Epithelial cell of esophagus (primary cell): Measurements from ENCODE around the gene ATG7.

Source experiments
- DNase-seq: peaks from one replicate; pipeline ENCODE4 v3.0.0; 2010; ENCODE audit warnings: low read depth
- H3K4me3 ChIP-seq: 2 replicates; pipeline ENCODE4 v1.5.1; 2011; ENCODE audit warnings: mild to moderate bottlenecking, low read length, control low read depth
- TF ChIP-seq, protein P1 (sequence below): IDR thresholded peaks from 2 replicates; pipeline ENCODE4 v1.5.1; 2011; ENCODE audit warnings: low read depth, mild to moderate bottlenecking, low read length, control low read depth, inconsistent platforms; ENCODE audit not compliant: insufficient read depth; ENCODE audit errors: missing control alignments

ATG7 gene

DNA sequence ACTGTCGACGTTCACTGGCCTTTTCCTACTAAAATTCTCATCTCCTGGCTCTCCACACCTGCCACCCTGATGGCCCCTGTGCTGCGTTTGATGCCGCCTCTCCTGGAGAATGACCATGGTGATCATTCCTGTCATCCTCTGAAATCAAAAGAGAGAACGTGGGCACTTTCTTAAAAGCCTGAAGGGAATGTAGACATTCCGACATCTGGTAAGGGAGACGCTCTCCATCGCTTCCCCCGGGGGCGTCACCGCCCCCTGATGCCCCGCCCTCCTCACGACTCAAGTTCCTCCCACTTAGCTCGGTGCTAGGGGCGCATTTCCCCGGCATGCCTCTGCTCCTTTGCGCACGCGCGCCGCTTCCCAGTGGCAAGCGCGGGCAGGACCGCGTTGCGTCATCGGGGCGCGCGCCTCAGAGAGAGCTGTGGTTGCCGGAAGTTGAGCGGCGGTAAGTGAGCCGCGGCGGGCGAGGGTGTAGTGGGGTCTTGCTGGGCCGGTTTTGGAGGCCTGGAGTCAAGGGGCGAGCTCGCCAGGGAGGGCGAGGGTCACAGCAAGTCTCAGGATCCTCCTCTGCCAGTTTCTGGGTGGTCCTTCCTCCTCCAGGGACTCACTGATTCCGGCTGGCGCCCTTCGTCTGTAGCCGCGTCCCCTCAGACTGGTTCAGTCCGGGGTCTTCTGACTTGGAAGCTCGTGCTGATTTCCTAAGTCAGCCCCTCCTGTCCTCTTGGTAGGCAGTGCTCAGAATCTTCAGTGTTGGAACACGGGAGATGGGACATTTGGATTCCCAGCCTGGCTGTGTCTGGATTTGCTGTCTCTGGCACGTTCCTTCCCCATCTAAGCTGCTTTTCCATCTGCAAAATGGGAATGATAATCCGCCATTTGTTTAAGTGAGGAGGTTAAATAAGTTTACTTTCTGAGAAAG, at the start of gene ATG7:
TSS of gene ATG7 (plus strand) at position 412 of the 919 bp plus-strand sequence. CDS start 26,299 bp downstream, outside the sequence.
- H3K4me3 ChIP-seq, result peak within 1 kb of the TSS; percentile 96
- TF ChIP-seq, protein P1, sequence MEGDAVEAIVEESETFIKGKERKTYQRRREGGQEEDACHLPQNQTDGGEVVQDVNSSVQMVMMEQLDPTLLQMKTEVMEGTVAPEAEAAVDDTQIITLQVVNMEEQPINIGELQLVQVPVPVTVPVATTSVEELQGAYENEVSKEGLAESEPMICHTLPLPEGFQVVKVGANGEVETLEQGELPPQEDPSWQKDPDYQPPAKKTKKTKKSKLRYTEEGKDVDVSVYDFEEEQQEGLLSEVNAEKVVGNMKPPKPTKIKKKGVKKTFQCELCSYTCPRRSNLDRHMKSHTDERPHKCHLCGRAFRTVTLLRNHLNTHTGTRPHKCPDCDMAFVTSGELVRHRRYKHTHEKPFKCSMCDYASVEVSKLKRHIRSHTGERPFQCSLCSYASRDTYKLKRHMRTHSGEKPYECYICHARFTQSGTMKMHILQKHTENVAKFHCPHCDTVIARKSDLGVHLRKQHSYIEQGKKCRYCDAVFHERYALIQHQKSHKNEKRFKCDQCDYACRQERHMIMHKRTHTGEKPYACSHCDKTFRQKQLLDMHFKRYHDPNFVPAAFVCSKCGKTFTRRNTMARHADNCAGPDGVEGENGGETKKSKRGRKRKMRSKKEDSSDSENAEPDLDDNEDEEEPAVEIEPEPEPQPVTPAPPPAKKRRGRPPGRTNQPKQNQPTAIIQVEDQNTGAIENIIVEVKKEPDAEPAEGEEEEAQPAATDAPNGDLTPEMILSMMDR, result no peak
- DNase-seq, result peak; percentile 97

DNA sequence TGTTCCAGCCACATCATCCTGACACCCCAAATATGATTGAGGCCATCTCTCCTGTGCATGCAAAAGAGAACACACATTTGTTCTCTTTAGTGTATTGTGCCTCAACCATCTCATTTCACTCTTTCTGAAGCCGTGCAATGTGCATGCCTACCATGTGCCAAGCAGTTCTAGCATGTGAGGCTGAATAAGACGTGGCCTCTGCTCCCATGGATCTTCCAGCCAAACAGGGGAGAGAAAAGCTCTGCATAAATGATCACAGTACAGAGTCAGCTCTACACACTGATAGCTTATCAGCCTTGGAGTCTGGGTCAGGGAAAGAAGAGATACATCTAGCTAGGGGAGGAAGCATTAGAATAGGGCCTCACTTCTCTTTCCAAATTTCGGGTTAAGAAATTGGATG, 48.2 kb upstream of the ATG7 start:
- no peak overlapping the region for H3K4me3 ChIP-seq
- TF ChIP-seq, protein P1, result no peak
- no peak for DNase-seq

- no peak overlapping the region for H3K4me3 ChIP-seq
- TF ChIP-seq, protein P1, result no peak
- no peak for DNase-seq
Observed at GRCh38 chr3:11224870-11225229, 47.3 kb upstream of the ATG7 start.

DNA sequence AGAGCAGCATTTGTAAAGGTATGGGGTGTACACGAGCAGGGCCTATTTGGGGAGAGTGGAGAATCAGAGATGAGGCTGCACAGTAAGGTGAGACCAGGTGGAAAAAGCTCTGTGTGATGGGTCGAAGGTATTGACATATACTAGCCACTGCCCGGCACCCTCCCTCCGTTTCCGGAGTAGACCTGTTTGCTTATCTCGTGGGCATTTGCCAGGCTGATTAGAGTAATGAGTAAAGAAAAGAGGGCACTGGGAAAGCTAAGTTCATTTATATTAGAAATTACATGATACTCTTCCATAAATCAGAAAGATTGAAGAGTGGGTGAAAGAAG, 46.2 kb upstream of the ATG7 start:
- TF ChIP-seq, protein P1, result no peak
- no peak for DNase-seq
- H3K4me3 ChIP-seq, result peak overlapping the region; percentile 37

- no peak overlapping the region for H3K4me3 ChIP-seq
- no peak for DNase-seq
- TF ChIP-seq, protein P1, result no peak
Observed at GRCh38 chr3:11228041-11228440, 44.2 kb upstream of the ATG7 start.

DNA sequence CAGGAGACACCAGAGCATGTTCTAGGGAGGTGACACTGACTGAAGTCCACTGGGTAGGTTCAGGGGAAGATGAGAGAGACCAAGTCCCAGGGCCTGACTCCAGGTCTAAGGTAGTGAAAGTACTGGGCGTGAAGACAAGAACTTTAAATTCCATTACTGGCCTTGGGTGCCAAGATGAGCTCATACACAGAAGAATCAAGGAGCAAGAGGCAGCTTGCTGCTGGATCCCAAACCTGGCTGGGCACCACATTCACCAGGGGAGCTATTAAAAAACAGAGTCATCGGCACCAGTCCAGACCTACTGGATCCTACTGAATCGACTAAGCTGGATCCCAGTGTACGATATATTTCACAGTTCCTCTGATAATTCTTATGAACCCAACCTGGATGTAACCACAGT, 42.1 kb upstream of the ATG7 start:
- H3K4me3 ChIP-seq, result no peak overlapping the region
- TF ChIP-seq, protein P1, result no peak
- DNase-seq, result peak; percentile 75

DNA sequence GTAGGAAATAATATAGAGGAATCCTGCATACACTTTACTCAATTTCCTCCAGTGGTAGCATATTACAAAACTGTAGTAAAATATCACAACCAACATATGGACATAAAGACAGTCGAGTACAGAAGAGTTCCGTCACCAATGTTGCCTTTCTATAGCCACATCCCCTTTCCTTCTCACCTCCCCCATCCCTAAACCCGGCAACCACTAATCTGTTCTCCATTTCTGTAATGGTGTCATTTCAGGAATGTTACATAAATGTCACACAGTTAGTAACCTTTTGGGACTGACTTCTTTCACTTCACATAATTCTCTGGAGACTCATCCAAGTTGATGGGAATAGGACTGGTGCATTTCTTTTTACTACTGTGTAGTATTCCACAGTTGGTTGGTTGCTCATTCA, 41.4 kb upstream of the ATG7 start:
- no peak for DNase-seq
- TF ChIP-seq, protein P1, result no peak
- H3K4me3 ChIP-seq, result no peak overlapping the region
